GM12872 (cell line): Measurements from ENCODE around the gene CKAP2L.

ENCODE experiments used
- TF ChIP-seq, protein P1 (sequence below): IDR thresholded peaks from 3 replicates; pipeline ENCODE4 v1.5.1; 2011; ENCODE audit warnings: low read depth, mild to moderate bottlenecking, low read length, moderate library complexity; ENCODE audit not compliant: insufficient read depth

CKAP2L gene

DNA sequence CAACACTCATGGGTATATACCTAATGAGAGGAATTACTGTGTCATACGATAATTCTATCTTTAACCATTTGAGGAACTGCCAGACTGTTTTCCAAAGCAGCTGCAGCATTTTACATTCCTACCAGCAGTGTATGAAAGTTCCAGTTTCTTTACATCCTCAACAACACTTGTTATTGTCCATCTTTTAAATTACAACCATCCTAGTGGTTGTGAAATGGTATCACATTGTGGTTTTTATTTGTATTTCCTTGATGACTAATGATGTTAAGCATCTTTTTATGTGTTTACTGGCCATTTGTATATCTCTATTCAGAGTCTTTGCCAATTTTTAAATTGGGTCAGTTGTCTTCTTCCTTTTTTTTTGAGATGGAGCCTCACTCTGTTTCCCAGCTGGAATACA is 4.0 kb upstream of the CKAP2L start:
- TF ChIP-seq, protein P1, sequence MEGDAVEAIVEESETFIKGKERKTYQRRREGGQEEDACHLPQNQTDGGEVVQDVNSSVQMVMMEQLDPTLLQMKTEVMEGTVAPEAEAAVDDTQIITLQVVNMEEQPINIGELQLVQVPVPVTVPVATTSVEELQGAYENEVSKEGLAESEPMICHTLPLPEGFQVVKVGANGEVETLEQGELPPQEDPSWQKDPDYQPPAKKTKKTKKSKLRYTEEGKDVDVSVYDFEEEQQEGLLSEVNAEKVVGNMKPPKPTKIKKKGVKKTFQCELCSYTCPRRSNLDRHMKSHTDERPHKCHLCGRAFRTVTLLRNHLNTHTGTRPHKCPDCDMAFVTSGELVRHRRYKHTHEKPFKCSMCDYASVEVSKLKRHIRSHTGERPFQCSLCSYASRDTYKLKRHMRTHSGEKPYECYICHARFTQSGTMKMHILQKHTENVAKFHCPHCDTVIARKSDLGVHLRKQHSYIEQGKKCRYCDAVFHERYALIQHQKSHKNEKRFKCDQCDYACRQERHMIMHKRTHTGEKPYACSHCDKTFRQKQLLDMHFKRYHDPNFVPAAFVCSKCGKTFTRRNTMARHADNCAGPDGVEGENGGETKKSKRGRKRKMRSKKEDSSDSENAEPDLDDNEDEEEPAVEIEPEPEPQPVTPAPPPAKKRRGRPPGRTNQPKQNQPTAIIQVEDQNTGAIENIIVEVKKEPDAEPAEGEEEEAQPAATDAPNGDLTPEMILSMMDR, result no peak

DNA sequence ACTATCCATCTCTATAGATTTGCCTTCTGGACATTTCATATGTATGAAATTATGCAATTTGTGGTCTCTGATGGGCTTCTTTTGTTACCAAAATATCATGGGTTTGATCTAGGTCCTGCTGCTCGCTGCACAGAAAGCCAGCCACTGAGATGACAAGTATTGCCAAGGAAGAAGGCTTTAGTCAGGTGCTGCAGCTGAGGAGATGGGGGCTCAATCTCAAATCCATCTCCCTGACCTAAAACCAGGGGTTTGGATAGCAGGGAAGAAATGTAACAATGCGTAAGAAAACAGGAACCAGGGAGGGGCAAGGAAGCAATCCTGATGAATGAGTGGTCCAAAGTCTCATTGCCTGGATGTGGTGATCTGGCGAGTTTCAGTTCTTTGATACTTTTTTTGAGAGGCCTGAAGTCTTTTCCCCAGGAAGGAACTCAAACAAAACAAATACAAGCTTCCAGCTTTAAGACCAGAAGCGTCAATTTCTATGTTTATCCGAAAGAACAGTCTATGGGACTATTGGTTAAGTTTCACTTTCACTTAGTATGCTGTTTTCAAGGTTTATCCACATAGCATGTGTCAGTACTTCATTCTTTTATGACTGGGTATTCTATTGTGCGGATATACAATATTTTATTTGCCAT is 3.4 kb upstream of the CKAP2L start:
- TF ChIP-seq, protein P1, result no peak

DNA sequence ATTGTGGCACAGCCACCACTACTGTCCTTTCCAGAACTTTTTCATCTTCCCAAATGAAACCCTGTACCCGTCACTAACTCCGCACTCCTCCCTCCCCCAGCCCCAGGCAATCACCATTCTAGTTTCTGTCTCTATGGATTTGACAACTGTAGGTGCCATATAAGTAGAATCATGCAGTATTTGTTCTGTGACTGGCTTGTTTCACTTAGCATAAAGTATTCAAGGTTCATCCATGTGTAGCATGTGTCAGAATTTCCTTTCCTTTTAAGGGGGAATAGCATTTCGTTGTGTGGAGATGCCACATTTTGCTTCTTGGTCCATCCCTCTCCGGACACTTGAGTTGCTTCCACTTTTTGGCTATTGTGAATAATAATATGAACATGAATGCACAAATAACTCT is 842 bp upstream of the CKAP2L start:
- TF ChIP-seq, protein P1, result no peak

DNA sequence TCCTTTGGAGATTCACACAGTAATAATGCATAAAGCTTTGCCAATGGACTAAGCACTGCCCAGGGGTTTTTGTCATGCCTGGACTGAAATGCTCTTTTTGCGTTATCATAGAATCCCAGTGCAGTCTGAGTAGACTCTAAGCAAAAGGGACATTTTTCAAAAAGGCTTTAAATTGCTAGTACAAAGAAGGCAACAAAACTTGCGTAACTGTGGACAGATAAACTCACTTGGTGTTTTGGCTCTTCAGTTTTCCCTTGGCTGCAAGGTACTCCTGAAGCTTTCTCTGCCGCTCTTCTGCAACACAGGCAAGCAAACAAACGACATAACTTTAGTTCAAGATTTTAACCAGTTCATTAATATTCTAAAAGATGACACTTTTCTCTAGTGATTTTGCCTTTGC is 2.1 kb downstream of the CKAP2L start:
- TF ChIP-seq, protein P1, result no peak

DNA sequence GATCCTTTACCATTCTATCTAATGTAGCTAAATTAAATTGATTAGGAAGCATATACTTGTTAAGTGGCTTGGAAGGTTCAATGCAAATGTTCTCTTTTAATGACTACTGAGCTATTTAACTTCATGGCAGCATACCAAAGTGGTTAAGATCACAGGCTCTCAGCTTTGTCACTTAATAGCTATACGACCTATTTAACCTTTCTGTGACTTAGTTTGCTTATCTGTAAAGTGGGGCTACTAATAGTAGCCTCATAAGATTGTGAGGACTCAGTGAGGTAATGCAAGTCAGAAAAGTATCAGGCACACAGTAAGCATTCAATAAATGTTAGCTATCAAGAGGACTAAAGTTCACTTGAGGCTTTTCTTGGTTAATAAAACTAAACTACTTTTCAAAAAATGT is 4.3 kb downstream of the CKAP2L start:
- TF ChIP-seq, protein P1, result no peak

DNA sequence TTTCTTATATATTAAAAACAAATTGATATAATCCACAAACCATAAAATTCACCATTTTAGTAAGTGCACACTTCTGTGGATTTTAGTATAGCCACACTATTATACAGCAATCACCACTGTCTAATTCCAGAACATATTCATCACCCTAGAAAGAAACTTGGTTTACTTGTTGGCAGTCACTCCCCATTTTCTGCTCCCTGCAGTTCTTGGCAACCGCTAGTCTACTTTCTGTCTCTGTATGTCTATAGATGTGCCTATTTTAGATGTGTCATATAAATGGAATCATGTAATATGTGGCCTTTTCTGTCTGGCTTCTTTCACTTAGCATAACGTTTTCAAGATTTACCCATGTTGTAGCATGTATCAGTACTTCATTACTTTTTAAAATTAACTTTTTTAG is 5.7 kb downstream of the CKAP2L start:
- TF ChIP-seq, protein P1, result no peak

DNA sequence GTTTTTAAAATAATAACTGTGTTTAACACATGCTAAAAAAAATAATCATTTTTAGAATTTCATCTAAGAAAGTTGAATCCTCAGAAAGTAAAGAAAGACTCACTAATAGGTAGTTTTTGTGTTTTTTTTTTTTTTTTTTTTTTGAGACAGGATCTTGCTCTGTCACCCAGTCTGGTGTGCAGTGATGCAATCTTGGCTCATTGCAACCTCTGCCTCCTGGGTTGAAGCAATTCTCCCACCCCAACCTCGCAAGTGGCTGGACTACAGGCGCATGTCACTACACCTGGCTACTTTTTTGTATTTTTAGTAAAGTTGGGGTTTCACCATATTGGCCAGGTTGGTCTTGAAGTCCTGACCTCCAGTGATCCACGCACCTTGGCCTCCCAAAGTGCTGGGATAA is 7.1 kb downstream of the CKAP2L start:
- TF ChIP-seq, protein P1, result no peak
